ENCODE data around the gene TMEM91.

- no peak for TF ChIP-seq CTCF (conservative IDR thresholded peaks at IDR 0.05 in 1 of 2, IDR thresholded peaks at IDR 0.05 in 1 of 2; ENCODE audit: low read depth in 1 of 2, low read length in 2 of 2)
- TF ChIP-seq EZH2 (IDR thresholded peaks at IDR 0.05; ENCODE audit: low read length, missing control alignments): no peak
Observed at GRCh38 chr19:41341669-41342490, 34.5 kb upstream of the TMEM91 start.

Measured in fibroblast of lung (primary cell).